AG08395 (cell line): ENCODE measurements around the gene TPD52L1.
A peak's percentile ranks its signal among the peaks of the same experiment; 100 is the strongest.
"Not testable (repeated sequence)": the region's sequence is repeated elsewhere in the genome, so short reads cannot be mapped to it uniquely, and the experiment has no call there.

ENCODE experiments used
- DNase-seq: peaks from one replicate; pipeline ENCODE4 v3.0.0; 2012; ENCODE audit warnings: mixed read lengths, low spot score

The TPD52L1 gene

DNA sequence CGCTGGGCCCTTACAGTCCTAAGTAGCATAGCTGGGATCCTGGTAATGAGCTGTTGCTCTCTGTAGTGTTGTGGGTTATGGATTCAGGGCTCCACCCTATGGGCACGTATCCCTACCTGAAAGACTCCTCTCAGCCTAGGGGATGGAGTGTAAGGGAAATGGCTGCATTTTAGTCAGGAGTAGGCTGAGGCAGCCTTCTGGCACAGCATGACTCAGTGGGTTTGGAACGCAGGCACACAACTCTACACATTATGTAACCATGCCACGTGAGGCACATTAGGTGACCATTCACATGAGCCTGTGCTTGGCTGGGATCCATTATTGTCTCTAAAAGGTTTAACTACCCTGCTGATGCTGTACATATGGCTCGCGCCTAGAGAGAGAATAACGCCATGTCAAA lies 120.4 kb downstream of the TPD52L1 start:
- DNase-seq, result no peak

GRCh38 chr6:125274935-125275334 lies 121.4 kb downstream of the TPD52L1 start:
- no peak for DNase-seq

DNA sequence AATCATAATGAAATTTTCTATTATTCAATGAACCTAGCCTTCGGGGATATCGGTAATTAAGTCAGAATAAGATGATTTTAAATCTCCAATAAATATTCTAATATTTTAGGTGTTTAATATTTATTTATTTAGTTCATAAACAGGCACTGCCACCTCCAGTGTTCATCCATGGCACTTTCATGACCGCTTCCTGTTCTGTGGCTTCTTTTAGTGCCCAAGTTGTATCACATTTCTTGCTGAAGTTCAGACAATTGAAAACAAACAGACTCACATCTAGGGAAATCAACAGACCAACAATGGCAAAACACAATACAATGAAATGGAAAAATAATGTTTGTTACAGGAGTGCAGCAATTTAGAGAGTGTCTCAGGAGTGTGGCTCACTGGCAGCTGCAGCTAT lies 122.2 kb downstream of the TPD52L1 start:
- no peak for DNase-seq

DNA sequence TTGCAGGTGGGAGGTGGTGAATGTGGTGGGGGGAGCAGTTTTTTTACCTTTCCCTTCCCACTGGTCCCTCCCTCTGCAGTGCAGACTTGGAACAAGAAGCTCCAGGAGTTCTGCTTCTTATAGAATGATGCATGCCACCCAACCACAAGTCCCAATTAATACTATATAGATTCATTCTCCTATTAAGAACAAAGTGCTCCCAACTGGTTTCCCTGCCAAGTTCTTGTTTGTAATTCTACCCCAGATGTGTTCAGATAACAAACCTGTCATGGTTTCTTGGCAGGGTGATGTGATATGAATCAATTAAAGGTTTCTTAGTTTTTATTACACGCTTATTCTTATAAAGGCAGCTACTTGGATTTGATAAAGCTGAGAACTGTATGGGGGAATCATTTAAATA lies 124.3 kb downstream of the TPD52L1 start:
- DNase-seq, result no peak

- no peak for DNase-seq
Observed at GRCh38 chr6:125279961-125280360, 126.4 kb downstream of the TPD52L1 start.

- DNase-seq, result not testable (repeated sequence)
Observed at GRCh38 chr6:125280370-125281035, 126.9 kb downstream of the TPD52L1 start.

DNA sequence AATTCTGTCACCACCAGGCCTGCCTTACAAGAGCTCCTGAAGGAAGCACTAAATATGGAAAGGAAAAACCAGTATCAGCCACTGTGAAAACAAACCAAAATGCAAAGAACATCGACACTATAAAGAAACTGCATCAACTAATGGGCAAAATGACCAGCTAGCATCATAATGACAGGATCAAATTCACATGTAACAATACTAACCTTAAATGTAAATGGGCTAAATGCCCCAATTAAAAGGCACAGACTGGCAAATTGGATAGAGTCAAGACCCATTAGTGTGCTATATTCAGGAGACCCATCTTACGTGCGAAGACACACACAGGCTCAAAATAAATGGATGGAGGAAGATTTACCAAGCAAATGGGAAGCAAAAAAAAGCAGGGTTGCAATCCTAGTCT lies 128.9 kb downstream of the TPD52L1 start:
- DNase-seq, result not testable (repeated sequence)

GRCh38 chr6:125285353-125285752 lies 131.8 kb downstream of the TPD52L1 start:
- DNase-seq, result no peak

DNA sequence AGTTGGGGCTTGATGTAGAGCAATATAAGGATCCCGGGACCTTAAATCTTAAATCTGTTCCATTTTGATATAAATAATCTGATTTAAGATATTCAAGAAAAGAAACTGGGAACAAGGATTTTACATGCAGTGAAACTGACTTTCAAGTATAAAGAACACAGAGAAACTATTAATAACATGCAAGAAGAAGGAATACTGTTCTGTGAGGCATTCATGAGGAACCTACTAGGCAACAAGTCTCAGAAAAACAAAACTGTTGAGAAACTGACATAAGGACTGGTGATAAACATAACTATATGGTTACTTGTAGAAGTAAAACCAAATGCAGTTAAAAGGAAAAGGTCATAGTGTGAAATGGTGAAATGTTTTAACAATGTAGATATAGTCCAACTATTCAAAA lies 132.4 kb downstream of the TPD52L1 start:
- no peak for DNase-seq

- no peak for DNase-seq
Observed at GRCh38 chr6:125287718-125288117, 134.1 kb downstream of the TPD52L1 start.

DNA sequence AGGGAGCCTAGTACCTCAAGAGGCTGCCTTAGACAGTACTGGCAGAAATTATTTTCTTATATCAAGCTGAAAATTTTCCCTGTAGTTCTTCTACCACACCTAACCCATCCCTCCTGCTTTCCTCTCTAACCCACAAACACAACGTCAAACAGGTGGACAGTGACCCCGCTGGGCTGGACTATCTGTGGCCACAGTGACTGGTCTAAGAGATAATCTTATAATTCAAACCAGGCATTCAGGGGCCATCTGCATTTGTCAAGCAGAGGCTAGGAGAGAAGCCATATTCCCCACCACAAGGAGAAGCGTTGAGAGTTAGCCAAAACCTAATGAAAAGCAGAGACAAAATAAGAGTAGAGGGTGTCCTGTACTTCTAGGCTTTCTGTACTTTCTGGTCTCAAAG lies 140.0 kb downstream of the TPD52L1 start:
- DNase-seq, result no peak

- DNase-seq, result no peak
Observed at GRCh38 chr6:125294036-125294435, 140.5 kb downstream of the TPD52L1 start.

- DNase-seq, result no peak
Observed at GRCh38 chr6:125294925-125295324, 141.4 kb downstream of the TPD52L1 start.

- DNase-seq, result no peak
Observed at GRCh38 chr6:125296471-125296870, 142.9 kb downstream of the TPD52L1 start.

GRCh38 chr6:125299257-125299656 lies 145.7 kb downstream of the TPD52L1 start:
- DNase-seq, result no peak

GRCh38 chr6:125300992-125301434 lies 147.4 kb downstream of the TPD52L1 start:
- peak; percentile 24 for DNase-seq

GRCh38 chr6:125301435-125302391 lies 148.1 kb downstream of the TPD52L1 start, which contains the start of gene HDDC2:
Gene HDDC2 (minus strand): TSS chr6:125301967. CDS start chr6:125301932, 35 bp downstream.
- peak; percentile 80 for DNase-seq

DNA sequence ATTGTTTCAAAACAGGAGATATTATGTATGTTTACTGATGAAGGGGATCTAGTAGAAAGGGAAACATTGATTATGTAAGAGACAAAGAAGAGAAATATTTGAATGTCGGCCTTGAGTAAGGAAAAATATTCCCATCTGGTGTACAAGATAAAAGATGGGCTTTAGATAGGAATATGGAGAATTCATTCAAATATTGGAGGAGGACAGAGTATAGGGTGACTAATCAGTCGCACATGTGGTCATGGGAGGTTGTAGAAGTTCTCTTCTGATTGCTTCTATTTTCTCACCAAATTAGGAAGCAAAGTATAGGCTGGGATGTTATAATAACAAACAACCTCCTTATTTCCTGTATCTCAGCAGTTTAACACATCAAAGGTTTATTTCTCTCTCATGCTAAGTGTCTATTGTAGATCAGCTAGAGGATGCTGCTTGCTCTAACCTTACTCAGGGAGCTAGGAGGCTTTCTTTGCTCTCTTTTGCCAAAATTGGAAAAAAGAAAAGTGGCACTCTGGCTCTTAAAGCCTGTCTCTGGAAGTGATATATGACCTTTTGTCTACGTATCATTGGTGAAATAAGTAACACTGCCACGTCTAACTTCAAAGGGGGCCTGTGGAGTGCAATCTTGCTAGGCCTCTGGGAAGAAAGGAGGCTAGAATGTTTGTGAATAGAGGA lies 149.4 kb downstream of the TPD52L1 start:
- DNase-seq, result no peak

DNA sequence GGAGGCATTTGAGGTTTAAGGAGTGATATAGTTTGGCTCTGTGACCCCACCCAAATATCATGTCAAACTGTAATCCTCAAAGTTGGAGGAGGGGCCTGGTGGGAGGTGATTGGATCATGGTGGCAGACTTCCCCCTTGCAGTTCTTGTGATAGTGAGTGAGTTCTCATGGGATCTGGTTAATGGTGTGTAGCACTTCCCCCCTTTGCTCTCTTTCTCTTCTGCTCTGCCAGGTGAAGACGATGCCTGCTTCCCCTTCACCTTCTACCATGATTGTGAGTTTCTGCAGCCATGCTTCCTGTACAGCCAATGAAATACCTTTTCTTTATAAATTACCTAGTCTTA lies 149.9 kb downstream of the TPD52L1 start:
- no peak for DNase-seq

DNA sequence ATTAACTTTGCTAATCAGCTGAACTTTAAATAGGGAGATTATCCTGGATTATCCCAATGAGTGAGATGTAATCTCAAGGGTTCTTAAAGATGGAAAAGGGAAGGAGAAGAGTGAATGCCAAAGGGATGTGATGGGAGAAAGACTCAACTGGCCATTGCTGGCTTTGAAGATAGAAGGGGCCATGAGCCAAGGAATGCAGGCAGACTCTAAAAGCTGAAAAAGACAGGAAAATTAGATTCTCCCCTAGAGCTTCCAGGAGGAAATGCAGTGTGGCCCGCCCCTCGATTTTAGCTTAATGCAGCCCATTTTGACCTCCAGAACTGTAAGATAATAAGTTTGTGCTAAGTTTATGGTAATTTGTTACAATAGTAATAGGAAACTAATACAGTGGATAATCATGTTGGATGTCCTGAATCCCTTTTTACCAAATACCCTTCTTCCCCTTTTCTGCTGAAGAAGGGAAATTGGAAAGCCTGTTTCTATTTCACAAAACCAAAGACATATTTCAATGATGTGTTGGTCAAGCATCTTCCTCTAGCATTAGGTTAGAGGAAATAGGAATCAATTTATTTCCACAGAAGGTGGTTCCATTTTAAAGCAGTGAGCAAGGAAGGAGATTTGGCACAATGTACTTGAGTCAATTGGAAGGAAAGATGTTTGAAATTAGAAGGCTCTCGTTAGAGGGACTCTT lies 151.5 kb downstream of the TPD52L1 start:
- no peak for DNase-seq

GRCh38 chr6:125306756-125307149 lies 153.2 kb downstream of the TPD52L1 start:
- DNase-seq, result no peak
